SK-N-SH treated with all-trans-retinoic acid at 6 μM for 48 hours (cell line): ENCODE results near the gene MRPL33.

ENCODE experiments used
- ESRRG ChIP-seq: fragments of 250-450 bp; sonication (Bioruptor Pico); IDR thresholded peaks from 2 replicates; pipeline ENCODE4 v1.6.1; 2021; ENCODE audit warnings: mild to moderate bottlenecking
- GLIS3 ChIP-seq: fragments of 250-450 bp; sonication (Bioruptor Pico); IDR thresholded peaks from 2 replicates; pipeline ENCODE4 v1.5.0; 2020; ENCODE audit warnings: mild to moderate bottlenecking, moderate library complexity
- OSR1 ChIP-seq: fragments of 250-450 bp; sonication (Bioruptor Pico); IDR thresholded peaks from 2 replicates; pipeline ENCODE4 v1.8.0; 2022; ENCODE audit warnings: moderate library complexity, mild to moderate bottlenecking, inconsistent platforms
- PATZ1 ChIP-seq: fragments of 250-450 bp; sonication (Bioruptor Pico); IDR thresholded peaks from 2 replicates; pipeline ENCODE4 v1.8.0; 2020; ENCODE audit warnings: mild to moderate bottlenecking, moderate library complexity, borderline replicate concordance
- RARB ChIP-seq: fragments of 250-450 bp; sonication (Bioruptor Pico); IDR thresholded peaks from 2 replicates; pipeline ENCODE4 v1.8.0; 2021; ENCODE audit warnings: mild to moderate bottlenecking, moderate library complexity
- SNAI2 ChIP-seq: fragments of 250-450 bp; sonication (Bioruptor Pico); IDR thresholded peaks from 2 replicates; pipeline ENCODE4 v1.5.0; 2020; ENCODE audit warnings: mild to moderate bottlenecking, moderate library complexity
- TOX ChIP-seq: fragments of 250-450 bp; sonication (Bioruptor Pico); IDR thresholded peaks from 2 replicates; pipeline ENCODE4 v1.8.0; 2021; ENCODE audit warnings: mild to moderate bottlenecking, moderate library complexity, borderline replicate concordance
- ZC3H10 ChIP-seq: fragments of 250-450 bp; sonication (Bioruptor Pico); IDR thresholded peaks from 2 replicates; pipeline ENCODE4 v1.5.1; 2021; ENCODE audit warnings: mild to moderate bottlenecking, moderate library complexity
- ZFP30 ChIP-seq: fragments of 450-650 bp; formaldehyde crosslinking; IDR thresholded peaks from 2 replicates; pipeline ENCODE4 v1.5.0; 2022; ENCODE audit warnings: mild to moderate bottlenecking, moderate library complexity
- ZNF565 ChIP-seq: fragments of 450-650 bp; formaldehyde crosslinking; conservative IDR thresholded peaks from 2 replicates; pipeline ENCODE4 v1.5.0; 2020; ENCODE audit warnings: low read depth, mild to moderate bottlenecking, moderate library complexity
- TF ChIP-seq, protein P1 (sequence below): fragments of 250-450 bp; sonication (Bioruptor Pico); IDR thresholded peaks from 2 replicates; pipeline ENCODE4 v1.5.0; 2020; ENCODE audit warnings: mild to moderate bottlenecking, moderate library complexity
- TF ChIP-seq, protein P2 (sequence below): fragments of 250-450 bp; sonication (Bioruptor Pico); IDR thresholded peaks from 2 replicates; pipeline ENCODE4 v1.5.1; 2021; ENCODE audit warnings: mild to moderate bottlenecking, moderate library complexity

DNA sequence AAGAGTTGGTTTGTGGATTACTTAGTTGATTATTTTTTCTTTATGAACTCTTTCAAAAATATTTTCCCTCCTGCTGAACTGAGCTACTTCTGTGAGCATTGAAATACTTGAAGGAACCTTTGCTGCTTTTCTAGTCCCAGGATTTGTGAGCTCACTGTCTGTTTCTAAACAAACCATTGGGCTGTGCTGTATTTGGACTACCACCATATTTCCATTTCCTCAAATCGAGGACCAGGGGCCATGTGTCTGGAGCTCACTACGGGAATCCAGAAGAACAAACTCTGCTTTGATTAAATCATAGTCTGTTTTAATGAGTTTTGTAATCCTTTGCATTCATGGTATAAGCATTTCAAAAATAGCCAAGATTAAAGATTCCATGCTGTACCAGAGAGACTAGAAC lies 1.3 kb downstream of the MRPL33 start:
- no peak for TF ChIP-seq SNAI2 (CRISPR knock-in tag)
- TF ChIP-seq, protein P1, sequence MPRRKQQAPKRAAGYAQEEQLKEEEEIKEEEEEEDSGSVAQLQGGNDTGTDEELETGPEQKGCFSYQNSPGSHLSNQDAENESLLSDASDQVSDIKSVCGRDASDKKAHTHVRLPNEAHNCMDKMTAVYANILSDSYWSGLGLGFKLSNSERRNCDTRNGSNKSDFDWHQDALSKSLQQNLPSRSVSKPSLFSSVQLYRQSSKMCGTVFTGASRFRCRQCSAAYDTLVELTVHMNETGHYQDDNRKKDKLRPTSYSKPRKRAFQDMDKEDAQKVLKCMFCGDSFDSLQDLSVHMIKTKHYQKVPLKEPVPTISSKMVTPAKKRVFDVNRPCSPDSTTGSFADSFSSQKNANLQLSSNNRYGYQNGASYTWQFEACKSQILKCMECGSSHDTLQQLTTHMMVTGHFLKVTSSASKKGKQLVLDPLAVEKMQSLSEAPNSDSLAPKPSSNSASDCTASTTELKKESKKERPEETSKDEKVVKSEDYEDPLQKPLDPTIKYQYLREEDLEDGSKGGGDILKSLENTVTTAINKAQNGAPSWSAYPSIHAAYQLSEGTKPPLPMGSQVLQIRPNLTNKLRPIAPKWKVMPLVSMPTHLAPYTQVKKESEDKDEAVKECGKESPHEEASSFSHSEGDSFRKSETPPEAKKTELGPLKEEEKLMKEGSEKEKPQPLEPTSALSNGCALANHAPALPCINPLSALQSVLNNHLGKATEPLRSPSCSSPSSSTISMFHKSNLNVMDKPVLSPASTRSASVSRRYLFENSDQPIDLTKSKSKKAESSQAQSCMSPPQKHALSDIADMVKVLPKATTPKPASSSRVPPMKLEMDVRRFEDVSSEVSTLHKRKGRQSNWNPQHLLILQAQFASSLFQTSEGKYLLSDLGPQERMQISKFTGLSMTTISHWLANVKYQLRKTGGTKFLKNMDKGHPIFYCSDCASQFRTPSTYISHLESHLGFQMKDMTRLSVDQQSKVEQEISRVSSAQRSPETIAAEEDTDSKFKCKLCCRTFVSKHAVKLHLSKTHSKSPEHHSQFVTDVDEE (CRISPR knock-in tag) = no peak
- TF ChIP-seq OSR1 (CRISPR knock-in tag) = no peak
- TF ChIP-seq RARB (CRISPR knock-in tag) = no peak
- TF ChIP-seq ZFP30 = no peak
- TF ChIP-seq, protein P2, sequence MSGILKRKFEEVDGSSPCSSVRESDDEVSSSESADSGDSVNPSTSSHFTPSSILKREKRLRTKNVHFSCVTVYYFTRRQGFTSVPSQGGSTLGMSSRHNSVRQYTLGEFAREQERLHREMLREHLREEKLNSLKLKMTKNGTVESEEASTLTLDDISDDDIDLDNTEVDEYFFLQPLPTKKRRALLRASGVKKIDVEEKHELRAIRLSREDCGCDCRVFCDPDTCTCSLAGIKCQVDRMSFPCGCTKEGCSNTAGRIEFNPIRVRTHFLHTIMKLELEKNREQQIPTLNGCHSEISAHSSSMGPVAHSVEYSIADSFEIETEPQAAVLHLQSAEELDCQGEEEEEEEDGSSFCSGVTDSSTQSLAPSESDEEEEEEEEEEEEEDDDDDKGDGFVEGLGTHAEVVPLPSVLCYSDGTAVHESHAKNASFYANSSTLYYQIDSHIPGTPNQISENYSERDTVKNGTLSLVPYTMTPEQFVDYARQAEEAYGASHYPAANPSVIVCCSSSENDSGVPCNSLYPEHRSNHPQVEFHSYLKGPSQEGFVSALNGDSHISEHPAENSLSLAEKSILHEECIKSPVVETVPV = no peak
- TF ChIP-seq PATZ1 (CRISPR knock-in tag) = no peak
- no peak for TF ChIP-seq ZNF565
- TF ChIP-seq TOX (CRISPR knock-in tag) = no peak
- no peak for TF ChIP-seq ESRRG (CRISPR knock-in tag)
- TF ChIP-seq GLIS3 = no peak
- TF ChIP-seq ZC3H10 (CRISPR knock-in tag) = no peak
